Activated gamma-delta T cell treated with Interleukin-2 at 50 U/mL for 16 hours (primary cell): ENCODE measurements around the gene KIFBP.
"Not testable (repeated sequence)": the region's sequence is repeated elsewhere in the genome, so short reads cannot be mapped to it uniquely, and the experiment has no call there.

Source experiments
- DNase-seq: peaks from one replicate; pipeline ENCODE4 v3.0.0-alpha.2; 2020

Gene KIFBP

DNA sequence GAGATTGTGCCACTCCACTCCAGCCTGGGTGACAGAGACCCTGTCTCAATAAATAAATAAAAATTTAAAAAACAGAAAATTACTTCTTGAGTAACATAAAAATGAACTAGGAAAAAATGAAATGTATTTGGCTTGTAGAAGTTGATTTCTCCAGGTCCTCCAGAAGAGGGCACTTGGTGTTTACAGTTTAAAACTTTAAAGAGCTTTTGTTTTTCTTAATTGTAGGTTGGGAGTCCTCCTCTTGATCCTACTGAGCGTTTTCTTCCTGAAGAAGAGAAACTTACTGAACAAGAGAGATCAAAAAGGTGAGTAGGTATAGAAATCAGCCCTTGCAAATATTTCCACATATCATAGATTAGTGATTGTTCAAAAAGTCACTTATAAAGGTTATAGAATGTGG is 16.2 kb downstream of the KIFBP start:
- no peak for DNase-seq

DNA sequence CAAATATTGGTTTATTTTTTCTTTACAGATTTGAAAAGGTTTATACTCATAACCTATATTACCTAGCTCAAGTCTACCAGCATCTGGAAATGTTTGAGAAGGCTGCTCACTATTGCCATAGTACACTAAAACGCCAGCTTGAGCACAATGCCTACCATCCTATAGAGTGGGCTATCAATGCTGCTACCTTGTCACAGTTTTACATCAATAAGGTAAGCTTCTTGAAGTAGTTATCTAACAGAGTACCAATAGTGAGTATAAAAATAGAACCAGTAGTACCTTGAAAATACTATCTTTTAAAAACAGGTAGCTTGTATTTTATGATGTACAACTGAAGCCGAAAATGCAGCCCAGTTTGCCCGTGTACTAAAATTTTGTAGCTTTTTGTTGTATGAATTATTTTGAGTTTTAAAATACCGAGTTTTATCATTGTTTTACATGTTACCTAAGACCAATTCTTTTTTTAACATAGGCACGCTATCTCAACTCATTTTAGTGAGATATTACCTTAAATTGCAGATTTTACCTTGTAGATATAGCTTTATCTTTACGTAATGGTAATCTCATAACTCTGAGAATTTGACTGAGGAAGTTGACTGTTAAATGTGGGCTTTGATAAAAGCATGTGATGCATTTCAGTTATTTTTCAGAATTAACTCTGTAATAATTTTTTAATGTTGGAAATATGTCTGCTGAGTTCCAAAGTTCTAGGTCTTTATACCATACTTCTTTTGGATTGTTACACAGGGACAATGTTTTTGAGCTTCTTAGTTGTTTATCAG is 17.3 kb downstream of the KIFBP start:
- no peak for DNase-seq

DNA sequence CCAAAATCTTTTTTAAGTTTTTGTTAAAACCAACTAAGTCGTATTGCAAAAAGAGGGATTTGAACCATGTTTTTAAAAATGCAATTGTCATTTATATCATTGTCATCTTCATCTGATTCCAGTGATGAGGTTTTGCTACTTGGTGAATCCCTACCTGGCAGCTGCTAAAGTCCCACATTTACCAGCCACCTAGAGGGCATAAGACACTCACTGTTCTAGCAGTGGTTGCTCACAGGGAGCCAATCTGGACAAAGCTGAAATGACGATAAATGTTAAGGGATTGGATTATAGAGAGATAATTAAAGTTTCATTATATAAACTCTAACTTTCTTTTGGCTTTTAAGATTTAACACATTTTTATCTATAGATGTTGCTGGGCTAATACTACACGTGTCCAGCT is 18.7 kb downstream of the KIFBP start:
- DNase-seq = no peak

DNA sequence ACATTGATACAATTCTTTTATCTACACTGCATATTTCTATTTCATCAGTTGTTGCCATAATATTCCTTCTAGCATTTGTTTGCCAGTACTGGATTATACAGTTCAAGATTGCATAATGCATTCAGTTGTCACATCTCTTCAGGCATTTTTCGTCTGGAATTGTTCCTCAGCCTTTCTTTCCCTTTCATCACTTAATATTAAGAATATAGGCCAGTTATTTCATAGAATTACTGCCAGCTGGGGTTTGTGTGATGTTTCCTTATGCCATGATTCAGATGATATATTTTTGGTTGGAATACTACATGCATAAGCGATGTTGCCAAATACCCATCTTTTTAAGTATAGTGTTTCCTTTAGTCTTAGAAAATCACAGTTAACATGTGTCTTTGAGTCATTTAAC is 20.8 kb downstream of the KIFBP start:
- DNase-seq = no peak

DNA sequence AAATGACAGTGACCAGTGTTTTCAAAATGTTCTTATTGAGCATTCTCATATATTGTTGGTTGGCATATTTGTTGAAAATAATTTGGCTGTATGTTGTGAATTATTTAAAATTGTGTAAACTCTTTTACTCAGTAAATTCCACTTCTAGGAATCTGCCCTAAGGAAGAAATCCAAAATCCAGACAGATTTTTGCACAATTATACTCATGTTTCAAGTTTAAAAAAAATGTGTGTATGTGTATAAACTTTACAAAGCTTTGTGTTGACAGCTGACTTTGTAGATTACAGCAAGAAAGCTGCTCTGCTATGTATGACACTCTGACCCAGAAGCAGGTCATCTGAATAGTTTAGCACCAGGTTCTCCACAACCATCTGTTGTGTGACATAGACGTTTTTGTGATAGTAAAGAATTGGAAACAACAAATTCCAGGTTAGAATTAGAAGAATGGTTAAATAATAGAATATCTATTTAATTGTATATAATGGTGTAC is 21.6 kb downstream of the KIFBP start:
- DNase-seq = no peak

DNA sequence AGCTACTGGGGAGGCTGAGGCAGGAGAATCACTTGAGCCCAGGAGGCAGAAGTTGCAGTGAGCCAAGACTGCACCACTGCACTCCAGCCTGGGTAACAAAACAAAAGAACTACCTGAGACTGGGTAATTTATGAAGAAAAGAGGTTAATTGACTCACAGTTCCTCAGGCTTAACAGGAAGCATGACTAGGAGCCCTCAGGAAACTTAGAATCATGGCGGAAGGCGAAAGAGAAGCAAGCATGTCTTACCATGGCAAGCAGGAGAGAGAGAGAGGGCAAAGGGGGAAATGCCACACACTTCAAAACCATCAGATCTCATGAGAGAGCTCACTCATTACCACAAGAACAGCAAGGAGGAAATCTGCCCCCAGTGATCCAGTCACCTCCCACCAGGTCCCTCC is 24.2 kb downstream of the KIFBP start:
- DNase-seq = not testable (repeated sequence)

DNA sequence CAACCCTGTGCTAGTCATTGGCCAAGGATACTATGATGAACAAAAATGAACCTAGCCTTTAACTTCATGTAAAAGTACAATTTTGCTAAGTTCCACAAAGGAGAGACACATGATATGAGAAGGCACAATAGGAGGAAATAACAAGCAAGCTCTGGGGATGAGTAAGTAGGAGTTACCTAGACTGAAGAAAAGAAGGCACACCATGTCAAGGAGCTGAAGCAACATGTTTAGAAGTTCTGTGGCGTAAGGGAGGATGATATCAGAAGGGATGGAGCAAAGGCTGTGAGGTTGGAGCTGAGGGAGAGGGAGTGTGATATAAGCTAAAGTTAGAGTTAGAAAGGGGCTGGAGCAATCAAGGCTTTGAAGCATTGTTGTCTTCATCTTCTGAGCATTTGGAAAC is 25.6 kb downstream of the KIFBP start:
- no peak for DNase-seq

DNA sequence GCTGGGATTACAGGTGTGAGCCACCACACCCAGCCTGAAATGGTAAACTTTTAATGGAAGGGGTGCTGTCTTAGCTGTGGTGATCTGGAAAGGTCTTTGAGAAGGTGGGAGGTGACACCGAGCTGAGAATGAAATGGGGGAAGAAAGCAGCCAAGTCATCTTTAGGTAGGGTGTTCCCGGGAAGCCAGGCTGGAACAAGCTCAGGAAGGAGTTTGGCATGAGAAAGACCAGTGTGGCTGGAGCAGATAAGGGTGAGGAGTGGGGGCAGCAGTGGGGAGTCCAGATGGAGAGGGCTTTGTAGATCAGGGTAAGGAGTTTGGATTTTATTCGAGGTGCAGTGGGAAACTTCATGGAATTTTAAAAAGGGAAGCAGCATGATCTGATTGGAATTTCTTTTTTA is 30.0 kb downstream of the KIFBP start:
- DNase-seq = no peak

DNA sequence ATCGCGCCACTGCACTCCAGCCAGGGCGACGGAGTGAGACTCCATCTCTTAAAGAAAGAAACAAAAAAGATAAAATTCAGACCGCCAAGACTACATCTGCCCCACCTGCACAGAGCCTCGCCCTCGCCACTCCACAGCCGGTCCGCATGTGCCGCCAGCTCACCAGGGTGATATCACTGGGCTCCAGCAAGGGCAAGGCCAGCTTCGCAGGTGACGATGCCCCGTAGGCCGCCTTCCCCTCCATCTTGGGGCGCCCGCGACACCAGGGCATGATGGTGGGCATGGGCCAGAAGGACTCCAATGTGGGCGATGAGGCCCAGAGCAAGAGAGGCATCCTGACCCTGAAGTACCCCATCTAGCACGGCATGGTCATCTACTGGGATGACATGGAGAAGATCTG is 34.0 kb downstream of the KIFBP start:
- no peak for DNase-seq

DNA sequence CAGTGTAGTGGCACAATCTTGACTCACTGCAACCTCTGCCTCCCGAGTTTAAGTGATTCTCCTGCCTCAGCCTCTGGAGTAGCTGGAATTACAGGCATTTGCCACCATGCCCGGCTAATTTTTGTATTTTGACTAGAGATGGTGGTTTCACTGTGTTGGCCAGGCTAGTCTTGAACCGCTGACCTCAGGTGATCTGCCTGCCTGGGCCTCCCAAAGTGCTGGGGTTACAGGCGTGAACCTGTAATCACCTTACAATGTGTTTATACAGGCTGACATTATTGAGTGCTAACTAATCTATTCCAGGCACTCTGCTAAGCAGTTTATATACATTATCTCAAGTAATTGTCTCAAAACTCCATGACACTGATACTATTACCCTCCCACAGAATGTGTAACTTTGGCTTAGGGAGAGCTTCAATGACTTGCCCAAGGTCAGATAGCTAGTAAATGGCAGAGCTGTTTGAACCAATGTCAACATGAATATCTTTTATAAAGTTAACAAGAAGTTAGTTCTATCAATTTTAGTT is 36.8 kb downstream of the KIFBP start:
- DNase-seq = no peak

DNA sequence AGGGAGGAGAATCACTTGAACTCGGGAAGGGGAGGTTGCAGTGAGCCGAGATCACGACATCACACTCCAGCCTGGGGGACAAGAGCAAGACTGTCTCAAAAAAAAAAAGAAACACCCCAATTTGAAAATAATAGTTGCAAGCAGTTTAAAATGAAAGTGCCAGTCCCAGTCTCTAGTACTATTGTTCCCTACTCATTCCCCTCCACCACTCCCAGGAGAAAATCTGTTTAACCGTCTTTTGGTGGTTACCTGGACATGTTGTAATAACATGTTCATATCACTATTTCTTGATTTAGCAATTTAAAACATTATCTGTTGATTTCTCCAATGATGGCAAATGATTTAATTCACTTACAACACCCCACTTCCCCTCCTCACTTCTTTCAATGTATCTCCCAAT is 44.7 kb downstream of the KIFBP start:
- DNase-seq = no peak

DNA sequence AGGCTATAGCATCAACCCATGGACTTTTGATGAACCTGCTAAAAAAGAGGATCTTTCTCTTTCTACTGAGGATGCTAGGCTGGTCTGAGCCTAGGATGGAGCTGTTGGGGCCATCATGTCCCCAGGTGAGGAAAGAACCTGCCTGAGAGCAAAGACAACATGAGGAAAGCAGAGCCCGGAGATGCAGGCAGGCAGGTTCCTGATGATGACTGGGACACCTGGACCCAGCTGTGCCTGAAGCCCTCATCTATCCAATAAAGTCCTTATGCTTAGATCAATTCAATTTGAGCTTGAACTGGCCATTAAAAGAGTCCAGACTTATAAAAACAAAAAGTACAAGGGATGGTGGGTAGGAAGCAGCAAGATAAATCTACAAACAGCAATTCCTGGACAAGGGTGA is 48.9 kb downstream of the KIFBP start:
- no peak for DNase-seq

DNA sequence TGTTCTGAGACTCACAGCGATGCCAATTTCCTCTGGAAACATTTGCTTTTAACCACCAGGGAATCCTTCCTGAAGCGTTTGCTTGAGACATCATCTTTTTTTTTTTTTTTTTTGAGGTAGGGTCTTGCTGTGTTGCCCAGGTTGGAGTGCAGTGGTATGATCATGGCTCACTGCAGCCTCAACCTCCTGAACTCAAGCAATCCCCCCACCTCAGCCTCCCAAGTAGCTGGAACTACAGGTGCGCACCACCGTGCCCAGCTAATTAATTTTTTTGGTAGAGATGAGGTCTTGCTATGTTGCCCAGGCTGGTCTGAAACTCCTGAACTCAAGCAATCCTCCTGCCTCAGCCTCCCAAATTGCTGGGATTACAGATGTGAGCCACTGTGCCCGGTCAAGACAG is 52.3 kb downstream of the KIFBP start:
- not testable (repeated sequence) for DNase-seq

DNA sequence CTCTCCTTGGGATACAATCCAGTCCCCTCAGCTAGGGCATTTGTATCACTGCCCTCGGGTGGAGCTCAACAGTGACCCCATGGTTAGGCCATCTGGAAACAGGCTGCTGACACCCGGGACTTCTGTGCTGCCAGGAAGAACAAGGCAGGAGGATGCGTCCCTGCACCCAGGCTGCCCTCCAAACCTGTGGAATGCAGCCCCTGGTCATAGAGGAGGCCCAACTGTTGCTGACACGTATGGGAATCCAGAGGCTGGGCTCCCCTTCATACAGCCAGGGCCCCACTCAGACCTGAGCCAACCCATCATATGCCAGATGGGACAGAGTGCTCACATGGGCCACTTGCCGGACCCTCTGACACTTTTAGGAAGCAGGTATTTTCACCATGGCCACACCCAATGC is 53.8 kb downstream of the KIFBP start:
- DNase-seq = no peak

DNA sequence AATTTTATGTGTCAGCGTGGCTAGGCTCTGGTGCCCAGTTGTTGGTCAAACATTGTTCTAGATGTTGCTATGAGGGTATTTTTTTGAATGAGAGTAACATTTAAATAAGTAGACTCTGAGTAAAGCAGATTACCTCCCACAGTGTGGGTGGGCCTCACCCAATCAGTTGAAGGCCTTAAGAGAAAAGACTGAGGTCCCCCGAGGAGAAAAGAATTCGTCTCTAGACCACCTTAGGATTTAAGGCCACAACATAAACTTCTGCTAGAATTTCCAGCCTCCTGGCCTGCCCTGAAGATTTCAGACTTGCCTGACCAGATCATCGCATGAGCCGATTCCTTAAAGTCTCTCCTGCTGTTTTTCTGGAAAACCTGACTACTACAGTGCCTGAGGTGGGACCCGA is 54.2 kb downstream of the KIFBP start:
- DNase-seq = no peak

DNA sequence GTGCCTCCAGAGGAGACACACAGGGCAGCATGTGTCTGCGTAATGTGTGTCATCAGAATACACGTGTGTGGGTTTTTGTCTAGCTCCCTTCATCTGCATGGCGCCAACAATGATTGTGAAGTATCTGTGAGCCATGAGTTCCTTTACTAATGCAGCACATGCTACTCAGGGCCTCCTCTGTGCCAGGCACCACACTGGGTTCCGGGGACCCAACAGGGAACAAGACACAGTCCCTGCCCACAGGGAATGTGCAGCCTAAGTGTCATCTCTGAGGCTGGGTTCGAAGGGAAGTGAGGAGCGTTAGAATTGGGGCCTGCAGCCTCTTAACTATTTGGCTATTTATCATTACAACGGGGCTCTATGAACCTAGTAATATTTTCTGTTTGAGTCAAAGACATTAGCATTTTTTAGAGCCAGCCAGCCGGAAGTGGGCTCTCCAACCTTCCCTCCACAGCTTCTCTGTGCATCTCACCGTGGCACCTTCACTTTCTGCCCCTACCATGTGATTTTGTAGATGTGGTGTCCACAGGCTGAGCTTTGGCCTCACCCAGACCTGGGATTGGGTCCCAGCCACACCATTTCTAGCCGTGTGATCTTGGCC is 55.4 kb downstream of the KIFBP start:
- no peak for DNase-seq

DNA sequence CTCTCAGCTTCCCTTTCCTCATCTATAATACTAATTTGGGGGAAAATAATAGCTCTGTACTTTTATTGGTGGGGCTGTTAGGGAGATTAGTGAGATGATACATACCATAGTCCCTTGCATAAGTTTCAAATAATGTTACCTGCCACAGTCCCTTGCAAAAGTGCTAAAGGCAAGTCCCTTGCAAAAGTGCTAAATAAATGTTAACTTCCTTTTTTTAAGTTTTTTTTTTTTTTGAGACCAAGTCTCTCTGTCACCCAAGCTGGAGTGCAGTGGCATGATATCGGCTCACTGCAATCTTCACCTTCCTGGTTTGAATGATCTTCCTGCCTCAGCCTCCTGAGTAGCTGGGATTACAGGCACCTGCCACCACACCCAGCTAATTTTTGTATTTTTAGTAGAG is 55.9 kb downstream of the KIFBP start:
- DNase-seq = no peak

DNA sequence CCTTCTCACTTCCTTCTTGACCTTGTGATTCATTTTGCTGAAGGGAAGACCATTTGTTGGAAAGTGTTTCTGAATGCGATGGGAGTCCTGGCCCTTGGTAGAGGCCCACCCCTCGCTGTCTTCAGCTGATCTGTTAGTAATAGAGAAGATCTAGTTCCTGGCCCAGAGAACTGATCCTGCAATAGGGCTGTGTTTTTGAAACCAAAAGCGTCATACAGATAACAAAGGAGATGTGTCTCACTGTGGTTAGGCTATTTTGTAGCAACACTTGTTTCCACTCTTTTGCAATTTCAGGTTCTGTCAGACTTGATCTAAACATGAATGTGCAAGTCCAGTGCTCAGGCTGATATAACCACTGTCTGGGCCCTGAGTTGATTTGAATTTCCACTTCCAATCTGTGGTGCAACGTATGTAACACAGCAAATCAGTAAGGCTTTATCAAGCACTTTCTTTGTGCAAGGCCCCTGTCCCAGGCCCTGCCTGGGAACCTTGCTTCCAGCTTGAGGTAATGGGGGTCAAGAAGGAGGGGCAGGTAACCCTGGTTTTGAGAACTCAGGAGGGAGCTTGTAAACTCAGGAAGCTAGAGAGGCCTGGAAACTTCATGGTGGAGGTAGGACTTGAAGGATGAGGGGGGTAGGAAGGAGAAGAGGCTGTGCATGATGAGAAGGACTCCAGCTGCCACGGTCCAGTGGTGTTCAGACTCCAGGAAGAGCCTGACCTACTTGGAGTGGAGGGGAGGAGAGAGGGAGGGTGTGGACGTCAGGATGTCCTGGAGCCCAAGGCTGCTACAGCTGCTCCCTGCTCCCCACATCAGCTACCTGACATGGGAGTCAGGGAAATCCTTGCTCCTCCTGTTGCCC is 57.1 kb downstream of the KIFBP start:
- no peak for DNase-seq

DNA sequence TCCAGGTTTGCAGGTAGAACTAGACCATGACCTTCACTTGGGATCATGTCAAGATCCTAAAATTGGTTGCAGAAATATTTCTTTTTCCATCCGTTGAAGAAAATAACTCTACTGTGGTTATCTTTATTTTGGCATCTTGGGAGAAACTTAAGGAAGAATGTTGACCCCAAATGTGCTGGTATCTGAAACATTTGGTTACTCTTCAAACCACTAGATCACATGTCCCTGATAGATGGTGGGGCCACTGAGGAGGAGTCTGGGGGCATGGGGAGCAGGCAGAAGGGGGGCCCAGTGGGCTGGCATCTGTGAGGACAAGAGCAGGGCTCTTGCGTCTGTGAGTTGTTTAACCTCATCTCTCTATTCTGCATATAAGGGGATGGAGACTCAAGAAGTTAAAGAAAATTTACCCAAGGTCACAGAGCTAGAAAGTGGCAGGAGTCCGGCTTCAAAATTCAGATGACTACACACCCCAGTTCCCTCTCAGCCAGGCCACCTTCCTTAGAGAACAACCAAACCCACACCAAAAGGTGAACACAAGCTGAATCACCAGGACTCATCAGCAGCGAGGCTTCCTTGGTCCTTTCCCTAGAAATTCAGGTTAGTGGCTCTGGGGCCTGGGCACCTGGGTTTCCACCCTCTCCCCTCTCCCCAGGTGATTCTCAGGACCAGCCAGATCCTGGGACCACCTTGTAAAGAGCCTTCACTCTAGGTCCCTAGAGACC is 58.7 kb downstream of the KIFBP start:
- DNase-seq = no peak

DNA sequence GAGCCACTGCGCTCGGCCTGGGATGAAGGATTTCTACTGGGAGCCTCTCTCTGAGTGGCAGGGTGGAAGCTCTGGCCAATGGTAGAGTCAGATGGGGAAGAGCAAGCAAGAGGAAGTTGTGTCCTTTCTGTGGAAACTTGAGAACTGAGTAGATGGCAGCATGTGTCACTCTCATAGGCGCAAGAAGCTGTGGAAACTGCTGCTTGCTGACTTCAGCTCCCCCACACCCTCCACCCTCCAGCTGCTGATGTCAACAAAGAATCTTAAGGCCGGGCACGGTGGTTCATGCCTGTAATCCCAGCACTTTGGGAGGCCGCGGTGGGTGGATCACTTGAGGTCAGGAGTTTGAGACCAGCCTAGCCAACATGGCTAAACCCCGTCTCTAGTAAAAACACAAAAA is 59.5 kb downstream of the KIFBP start:
- no peak for DNase-seq

DNA sequence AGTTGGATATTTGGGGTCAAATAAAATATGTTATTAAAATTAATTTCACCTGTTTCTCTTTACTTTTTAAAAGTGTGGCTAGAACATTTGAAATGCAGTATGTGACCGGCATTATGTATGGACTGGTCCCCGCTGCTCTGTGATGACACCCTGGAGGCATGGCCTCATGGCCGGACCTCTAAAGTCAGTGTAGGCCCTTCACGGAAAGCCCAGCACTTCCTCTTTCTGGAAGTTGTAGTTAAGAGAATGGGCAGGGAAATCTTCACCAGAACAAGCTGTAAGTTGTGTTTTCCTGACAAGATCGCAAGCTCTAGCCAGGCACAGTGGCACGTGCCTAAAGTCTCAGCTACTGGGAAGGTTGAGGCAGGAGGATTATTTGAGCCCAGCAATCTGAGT is 61.0 kb downstream of the KIFBP start:
- no peak for DNase-seq

DNA sequence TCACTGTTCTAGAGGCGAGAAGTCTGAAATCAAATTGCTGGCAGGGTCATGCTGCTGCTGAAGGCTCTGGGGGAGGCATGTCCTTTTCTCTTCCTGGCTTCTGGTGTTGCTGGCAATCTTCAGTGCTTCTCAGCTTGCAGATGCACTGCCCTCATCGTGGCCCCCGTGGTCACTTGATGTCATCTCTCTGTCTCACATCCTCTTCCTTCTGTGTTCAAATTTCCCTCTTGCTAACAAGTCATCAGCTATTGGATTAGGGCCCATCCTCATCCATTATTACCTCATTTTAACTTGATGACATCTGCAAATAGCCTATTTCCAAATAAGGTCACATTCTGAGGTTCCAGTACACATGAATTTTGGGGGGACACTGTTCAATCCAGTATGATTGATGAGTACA is 62.7 kb downstream of the KIFBP start:
- no peak for DNase-seq
